GM18526 (cell line): ENCODE data around the gene ATP9B.

Source experiments
- POLR2A ChIP-seq: IDR thresholded peaks from 3 replicates; pipeline ENCODE4 v1.6.1; 2011; ENCODE audit not compliant: insufficient read length; ENCODE audit errors: extremely low read depth

ATP9B gene

GRCh38 chr18:79260510-79260909 is 191.3 kb downstream of the ATP9B start:
- TF ChIP-seq POLR2A, result no peak

- no peak for TF ChIP-seq POLR2A
Observed at GRCh38 chr18:79272916-79273315, 203.7 kb downstream of the ATP9B start.

GRCh38 chr18:79274823-79275222 is 205.6 kb downstream of the ATP9B start:
- no peak for TF ChIP-seq POLR2A

GRCh38 chr18:79275461-79275860 is 206.3 kb downstream of the ATP9B start:
- TF ChIP-seq POLR2A, result no peak

GRCh38 chr18:79275992-79276391 is 206.8 kb downstream of the ATP9B start:
- TF ChIP-seq POLR2A, result no peak

- TF ChIP-seq POLR2A, result no peak
Observed at GRCh38 chr18:79278896-79279295, 209.7 kb downstream of the ATP9B start.

- TF ChIP-seq POLR2A, result no peak
Observed at GRCh38 chr18:79283131-79283810, 214.1 kb downstream of the ATP9B start.

GRCh38 chr18:79283929-79284328 is 214.7 kb downstream of the ATP9B start:
- no peak for TF ChIP-seq POLR2A

GRCh38 chr18:79290876-79291275 is 221.7 kb downstream of the ATP9B start:
- TF ChIP-seq POLR2A, result no peak

GRCh38 chr18:79294235-79294634 is 225.0 kb downstream of the ATP9B start:
- no peak for TF ChIP-seq POLR2A

GRCh38 chr18:79299272-79299671 is 230.1 kb downstream of the ATP9B start:
- TF ChIP-seq POLR2A, result no peak

GRCh38 chr18:79299711-79300110 is 230.5 kb downstream of the ATP9B start:
- TF ChIP-seq POLR2A, result no peak

GRCh38 chr18:79300413-79300812 is 231.2 kb downstream of the ATP9B start:
- TF ChIP-seq POLR2A, result no peak

- no peak for TF ChIP-seq POLR2A
Observed at GRCh38 chr18:79302120-79302519, 232.9 kb downstream of the ATP9B start.

GRCh38 chr18:79305911-79306310 is 236.7 kb downstream of the ATP9B start:
- TF ChIP-seq POLR2A, result no peak

- no peak for TF ChIP-seq POLR2A
Observed at GRCh38 chr18:79309614-79310358, 240.6 kb downstream of the ATP9B start.
